Skeletal muscle tissue (tissue), 4 donors: Measurements from ENCODE around the gene NECAB2. TPM values are rescaled to one million over a fixed set of nuclear protein-coding genes. Genes with fewer than 3 reads are reported as not detected.

Experiments used
- H3K27ac ChIP-seq: one replicate; pipeline ENCODE4 v1.7.0; 2013; ENCODE audit warnings: mild to moderate bottlenecking, low read depth, low read length, inconsistent platforms
- H3K27me3 ChIP-seq, 3 donors: one replicate each; pipeline ENCODE4 v1.7.0; 2013; ENCODE audit warnings: low read length in 3 of 3; ENCODE audit not compliant: control insufficient read depth in 3 of 3, insufficient read depth in 3 of 3
- H3K36me3 ChIP-seq, 3 donors: one replicate each; pipeline ENCODE4 v1.7.0; 2013; ENCODE audit warnings: low read length in 3 of 3; ENCODE audit not compliant: control insufficient read depth in 3 of 3, insufficient read depth in 3 of 3
- H3K4me1 ChIP-seq, 3 donors: one replicate each; pipeline ENCODE4 v1.7.0; 2013; ENCODE audit warnings: low read length in 3 of 3, mild to moderate bottlenecking in 3 of 3; ENCODE audit not compliant: control insufficient read depth in 3 of 3, insufficient read depth in 3 of 3
- H3K4me3 ChIP-seq, 3 donors: one replicate each; pipeline ENCODE4 v1.7.0; 2013; ENCODE audit warnings: low read length in 3 of 3
- H3K9ac ChIP-seq, 3 donors: one replicate each; pipeline ENCODE4 v1.7.0; 2013; ENCODE audit warnings: low read length in 3 of 3, mild to moderate bottlenecking in 3 of 3, moderate library complexity in 2 of 3, low read depth in 1 of 3
- H3K9me3 ChIP-seq, 3 donors: one replicate each; pipeline ENCODE4 v1.7.0; 2013; ENCODE audit warnings: low read length in 3 of 3; ENCODE audit not compliant: control insufficient read depth in 3 of 3
- total RNA-seq: library from RNA; depleted of rRNA; stranded (reverse); fragments of >200 nt; gene quantifications from one replicate; pipeline ENCODE4 v1.2.3, GENCODE V29; 2014
- donor health status: Osteomylitis.

NECAB2 gene
- total RNA-seq, 1 donor from 2014 or later, result not detected

- Histone ChIP-seq H3K27me3 (peaks cover 2 to 13% (median 4%) of the 10 kb centered on the region in 3 donors), H3K4me3 (no peak overlapping the region)
These were observed 5.7 kb downstream of the NECAB2 start for GRCh38 chr16:83973581-83974385.

GRCh38 chr16:83974475-83974874, 6.4 kb downstream of the NECAB2 start:
- H3K4me1 ChIP-seq, result no peaks in the 10 kb centered on the region
- peaks cover 0 to 7% (median 4%) of the 10 kb centered on the region in 3 donors for H3K9me3 ChIP-seq
- H3K4me3 ChIP-seq, result no peak overlapping the region
- H3K27me3 ChIP-seq, result peaks cover 2 to 11% (median 4%) of the 10 kb centered on the region in 3 donors
- H3K9ac ChIP-seq, result no peak overlapping the region
- H3K27ac ChIP-seq, result no peak overlapping the region
- no peaks in the 10 kb centered on the region for H3K36me3 ChIP-seq

More at GRCh38 chr16:83973581-83974385, 5.7 kb downstream of the NECAB2 start:
- Histone ChIP-seq H3K9me3 (peaks cover 0 to 7% (median 4%) of the 10 kb centered on the region in 3 donors), H3K9ac (no peak overlapping the region), H3K27ac (no peak overlapping the region), H3K4me1 (no peaks in the 10 kb centered on the region), H3K36me3 (no peaks in the 10 kb centered on the region)

- H3K9me3 ChIP-seq, result peaks cover 0 to 7% (median 4%) of the 10 kb centered on the region in 3 donors
- H3K4me3 ChIP-seq, result no peak overlapping the region
- H3K27ac ChIP-seq, result no peak overlapping the region
- H3K36me3 ChIP-seq, result no peaks in the 10 kb centered on the region
- no peak overlapping the region for H3K9ac ChIP-seq
- H3K4me1 ChIP-seq, result no peaks in the 10 kb centered on the region
- H3K27me3 ChIP-seq, result peaks cover 0 to 6% (median 2%) of the 10 kb centered on the region in 3 donors
These were observed 7.7 kb downstream of the NECAB2 start for GRCh38 chr16:83975590-83976260.

- H3K9ac ChIP-seq, result no peak overlapping the region
- H3K27me3 ChIP-seq, result peaks cover 0 to 6% (median 2%) of the 10 kb centered on the region in 3 donors
- no peaks in the 10 kb centered on the region for H3K36me3 ChIP-seq
- peaks cover 0 to 10% (median 4%) of the 10 kb centered on the region in 3 donors for H3K9me3 ChIP-seq
- no peak overlapping the region for H3K27ac ChIP-seq
- no peaks in the 10 kb centered on the region for H3K4me1 ChIP-seq
- no peak overlapping the region for H3K4me3 ChIP-seq
These were observed 9.2 kb downstream of the NECAB2 start for GRCh38 chr16:83977056-83977815.

- H3K4me1 ChIP-seq, result no peaks in the 10 kb centered on the region
These were observed 10.4 kb downstream of the NECAB2 start for GRCh38 chr16:83978401-83978904.

GRCh38 chr16:83979441-83979840, 11.4 kb downstream of the NECAB2 start:
- H3K4me3 ChIP-seq, result no peak overlapping the region
- H3K4me1 ChIP-seq, result no peaks in the 10 kb centered on the region
- peaks cover 0 to 2% (median 1%) of the 10 kb centered on the region in 3 donors for H3K27me3 ChIP-seq
- H3K27ac ChIP-seq, result no peak overlapping the region
- no peaks in the 10 kb centered on the region for H3K36me3 ChIP-seq
- peaks cover 0 to 10% (median 4%) of the 10 kb centered on the region in 3 donors for H3K9me3 ChIP-seq
- no peak overlapping the region for H3K9ac ChIP-seq

More at GRCh38 chr16:83978401-83978904, 10.4 kb downstream of the NECAB2 start:
- no peak overlapping the region for H3K9ac ChIP-seq
- peaks cover 0 to 10% (median 4%) of the 10 kb centered on the region in 3 donors for H3K9me3 ChIP-seq
- no peak overlapping the region for H3K27ac ChIP-seq
- no peak overlapping the region for H3K4me3 ChIP-seq
- no peaks in the 10 kb centered on the region for H3K36me3 ChIP-seq
- H3K27me3 ChIP-seq, result peaks cover 0 to 6% (median 2%) of the 10 kb centered on the region in 3 donors

- Histone ChIP-seq H3K36me3 (no peaks in the 10 kb centered on the region), H3K4me1 (no peaks in the 10 kb centered on the region)
These were observed 12.8 kb downstream of the NECAB2 start for GRCh38 chr16:83980794-83981193.

GRCh38 chr16:83981799-83982198, 13.8 kb downstream of the NECAB2 start:
- Histone ChIP-seq H3K9ac (no peak overlapping the region), H3K36me3 (no peaks in the 10 kb centered on the region), H3K4me3 (no peak overlapping the region), H3K4me1 (no peaks in the 10 kb centered on the region), H3K9me3 (peaks cover 0 to 10% (median 4%) of the 10 kb centered on the region in 3 donors), H3K27ac (no peak overlapping the region), H3K27me3 (no peaks in the 10 kb centered on the region)

More at GRCh38 chr16:83980794-83981193, 12.8 kb downstream of the NECAB2 start:
- H3K9me3 ChIP-seq, result peaks cover 0 to 10% (median 4%) of the 10 kb centered on the region in 3 donors
- H3K9ac ChIP-seq, result no peak overlapping the region
- H3K27ac ChIP-seq, result no peak overlapping the region
- no peak overlapping the region for H3K4me3 ChIP-seq
- H3K27me3 ChIP-seq, result no peaks in the 10 kb centered on the region

- Histone ChIP-seq H3K27ac (no peak overlapping the region), H3K27me3 (no peaks in the 10 kb centered on the region), H3K9me3 (peaks cover 0 to 3% (median 0%) of the 10 kb centered on the region in 3 donors), H3K9ac (no peak overlapping the region), H3K4me1 (no peaks in the 10 kb centered on the region), H3K36me3 (no peaks in the 10 kb centered on the region), H3K4me3 (no peak overlapping the region)
These were observed 15.4 kb downstream of the NECAB2 start for GRCh38 chr16:83983491-83983890.
